Epithelial cell of prostate (primary cell): ENCODE data around the gene AKAP8.
"Not testable (repeated sequence)": the region's sequence is repeated elsewhere in the genome, so short reads cannot be mapped to it uniquely, and the experiment has no call there.

Experiments
- DNase-seq: peaks from one replicate; pipeline ENCODE4 v3.0.0-alpha.2; 2011; ENCODE audit warnings: low read depth, low spot score
- H3K27ac ChIP-seq: fragments of 450-650 bp; 2 replicates; pipeline ENCODE4 v1.5.1; 2017; ENCODE audit warnings: mild to moderate bottlenecking

AKAP8 gene

GRCh38 chr19:15341328-15341727 lies 38.3 kb downstream of the AKAP8 start:
- H3K27ac ChIP-seq, DNase-seq: not testable (repeated sequence)

DNA sequence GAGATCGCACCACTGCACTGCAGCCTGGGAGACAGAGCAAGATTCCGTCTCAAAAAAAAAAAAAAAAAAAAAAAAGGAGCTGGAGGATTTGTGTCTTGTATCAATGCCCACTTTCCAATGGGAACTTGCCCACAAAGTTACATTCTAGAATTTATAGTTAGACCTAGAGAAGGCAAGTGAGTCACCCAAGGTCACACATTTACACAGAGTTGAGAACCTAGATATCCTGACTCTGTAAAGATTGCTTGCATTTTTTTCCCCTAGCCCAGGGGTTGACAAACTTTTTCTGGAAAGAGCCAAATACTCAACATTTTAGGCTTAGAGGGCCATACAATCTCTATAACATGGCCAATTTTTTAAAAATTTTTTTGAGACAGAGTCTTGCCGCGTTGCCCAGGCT lies 39.5 kb downstream of the AKAP8 start:
- H3K27ac ChIP-seq, result no peak overlapping the region
- DNase-seq, result no peak

GRCh38 chr19:15337202-15337601 lies 42.4 kb downstream of the AKAP8 start:
- no peak for DNase-seq
- no peak overlapping the region for H3K27ac ChIP-seq

DNA sequence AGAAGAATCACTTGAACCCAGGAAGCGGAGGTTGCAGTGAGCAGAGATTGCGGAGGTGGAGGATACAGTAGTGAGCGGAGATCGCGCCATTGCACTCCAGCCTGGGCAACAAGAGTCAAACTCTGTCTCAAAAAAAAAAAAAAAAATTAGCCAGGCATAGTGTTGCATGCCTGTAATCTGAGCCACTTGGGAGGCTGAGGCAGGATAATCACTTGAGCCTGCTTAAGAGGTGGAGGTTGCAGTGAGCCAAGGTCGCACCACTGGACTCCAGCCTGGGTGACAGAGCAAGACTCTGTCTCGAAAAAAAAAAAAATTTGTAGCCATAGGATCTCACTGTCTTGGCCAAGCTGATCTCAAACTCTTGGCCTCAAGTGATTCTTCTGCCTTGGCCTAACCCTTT lies 43.6 kb downstream of the AKAP8 start:
- DNase-seq, H3K27ac ChIP-seq: not testable (repeated sequence)

DNA sequence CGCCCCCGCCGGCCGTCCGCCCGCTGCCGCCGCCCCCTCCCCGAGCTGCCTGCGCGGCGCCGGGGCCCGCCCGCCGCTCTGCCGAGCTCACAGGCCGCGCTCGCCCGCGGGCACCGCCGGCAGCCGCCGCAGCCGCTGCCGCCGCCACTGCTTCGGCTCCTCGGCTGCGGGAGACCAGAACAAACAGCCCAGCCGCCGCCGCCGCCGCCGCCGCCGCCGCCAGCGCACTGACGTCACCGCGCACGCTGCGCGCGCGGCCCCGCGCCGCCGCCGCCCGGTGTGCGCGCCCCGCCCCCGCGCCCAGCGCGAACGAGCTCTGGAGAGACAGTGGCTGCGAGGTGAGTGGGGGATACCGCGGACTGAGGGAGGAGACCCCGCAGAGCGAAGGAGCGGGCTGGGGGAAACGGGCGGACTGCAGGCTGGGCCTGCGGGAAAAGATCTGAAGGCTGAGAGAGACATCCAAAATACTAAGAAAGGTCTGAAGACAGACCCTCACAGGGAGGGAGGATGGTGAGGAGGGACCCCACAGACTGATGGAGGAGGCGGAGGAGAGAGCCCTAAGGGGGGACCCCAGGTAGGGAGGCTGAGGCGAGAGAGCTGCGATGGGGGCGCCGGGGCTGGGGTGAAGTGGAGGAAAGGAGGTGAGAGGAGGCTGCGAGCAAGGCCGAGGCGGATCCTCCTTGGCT lies 47.1 kb downstream of the AKAP8 start, which contains the start of gene BRD4:
Gene BRD4 (minus strand): TSS at position 229 of the 686 bp plus-strand sequence. CDS start 59,440 bp downstream, outside the sequence.
- peak within 1 kb of the TSS; percentile 97 for H3K27ac ChIP-seq
- no peak for DNase-seq

- peak overlapping the region; percentile 97 for H3K27ac ChIP-seq
- DNase-seq, result no peak
These were observed 47.9 kb downstream of the AKAP8 start for GRCh38 chr19:15331419-15332310.

DNA sequence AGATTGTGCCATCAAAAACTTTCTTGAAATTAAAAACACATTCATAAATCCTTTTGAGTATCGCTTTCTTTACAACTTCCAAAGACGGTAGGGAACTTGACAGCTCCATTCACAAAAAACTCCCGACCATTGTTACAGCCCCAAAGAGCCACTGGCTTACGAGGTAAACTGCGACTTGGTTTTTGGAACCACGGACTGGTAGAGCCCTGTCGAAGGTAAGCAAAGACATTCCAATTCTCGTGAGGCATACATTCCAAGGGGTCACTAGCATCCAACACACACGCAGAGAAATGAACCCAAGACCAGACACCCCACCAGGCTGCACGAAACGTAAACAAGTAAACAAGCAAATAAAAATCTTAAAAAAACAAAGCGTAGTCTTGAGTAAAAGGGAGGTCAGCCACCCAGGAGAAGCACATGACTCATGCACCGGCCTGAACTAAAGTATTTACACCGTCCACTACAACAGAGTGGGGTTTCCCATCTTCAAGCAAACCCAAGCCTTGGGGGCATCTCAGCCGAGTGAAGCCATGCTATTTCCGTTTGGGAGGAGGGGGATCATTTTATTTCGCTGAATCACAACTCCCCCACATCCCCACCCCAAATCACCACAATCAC lies 48.7 kb downstream of the AKAP8 start:
- no peak for DNase-seq
- peak overlapping the region; percentile 97 for H3K27ac ChIP-seq

GRCh38 chr19:15328312-15328711 lies 51.3 kb downstream of the AKAP8 start:
- H3K27ac ChIP-seq, result no peak overlapping the region
- DNase-seq, result no peak

DNA sequence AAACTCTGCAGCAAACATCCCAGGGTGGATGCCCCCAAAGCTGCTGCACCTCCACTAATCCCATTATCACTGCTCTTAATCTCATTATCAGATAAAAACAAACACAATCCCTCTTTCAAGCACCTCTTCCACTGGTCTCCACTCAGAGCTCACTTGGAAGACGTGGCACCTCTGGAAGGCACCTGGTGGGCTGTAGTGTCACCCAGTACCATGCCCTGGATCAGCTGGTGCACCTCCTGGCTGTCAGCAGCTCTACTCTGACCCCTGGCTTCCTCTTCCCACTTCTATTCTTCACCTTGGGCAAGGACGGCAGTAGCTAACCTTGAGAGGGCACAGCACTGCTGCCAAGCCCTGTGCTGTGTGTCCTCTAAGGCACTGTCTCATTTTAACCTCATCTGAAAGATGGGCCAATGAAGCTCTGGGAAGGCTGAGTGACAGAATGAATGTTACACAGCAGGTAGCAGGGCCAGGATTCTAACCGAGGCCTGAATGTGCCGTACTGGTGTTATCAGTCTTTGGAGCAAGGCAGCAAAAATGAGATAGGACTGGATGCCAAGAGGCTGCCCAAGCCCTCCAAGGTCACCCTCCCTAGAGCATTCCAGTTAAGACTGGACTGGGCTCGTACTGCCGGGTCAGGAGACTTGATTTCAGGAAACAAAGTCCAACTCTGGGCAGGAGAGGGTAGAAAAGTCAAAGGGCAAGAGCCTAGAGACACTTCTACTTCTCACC lies 54.6 kb downstream of the AKAP8 start:
- no peak for DNase-seq
- peak overlapping the region; percentile 74 for H3K27ac ChIP-seq

DNA sequence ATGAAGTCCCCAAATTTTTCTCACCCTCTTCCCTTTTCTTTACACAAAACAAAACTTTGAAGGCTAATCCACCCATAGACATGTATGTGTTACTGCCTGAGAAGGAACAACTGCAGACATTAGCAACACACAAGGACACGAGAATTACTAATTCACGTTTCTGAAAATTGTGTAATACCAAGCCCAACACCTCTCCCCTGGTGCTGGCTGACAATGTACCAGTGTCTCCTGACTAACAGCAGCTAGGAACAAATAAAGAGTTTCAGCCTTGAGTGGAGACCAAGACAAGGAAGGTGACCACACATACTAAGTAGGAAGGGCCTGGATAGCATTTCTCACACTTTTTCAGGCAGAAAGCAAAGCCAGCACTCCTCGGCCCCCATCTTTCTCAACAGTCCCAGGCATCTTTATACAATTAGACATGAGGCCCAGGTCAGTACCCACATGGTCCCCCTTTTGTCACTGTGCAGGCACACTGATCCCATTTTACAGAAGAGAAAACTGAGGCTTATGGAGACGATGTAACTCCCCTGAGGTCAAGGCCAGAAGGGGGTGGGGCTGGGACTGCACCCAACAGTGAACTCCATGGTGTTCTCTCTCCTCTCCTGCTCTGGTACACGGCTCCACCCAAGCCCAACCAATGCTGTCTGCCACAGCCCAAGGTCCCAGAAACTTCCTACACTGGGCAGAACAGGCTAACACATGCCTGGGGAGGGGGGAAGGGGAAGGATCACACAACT lies 55.9 kb downstream of the AKAP8 start:
- peak; percentile 48 for DNase-seq

GRCh38 chr19:15321739-15322138 lies 57.8 kb downstream of the AKAP8 start:
- DNase-seq, result no peak
- no peak overlapping the region for H3K27ac ChIP-seq

More for the DNA sequence above, 55.9 kb downstream of the AKAP8 start:
- H3K27ac ChIP-seq, result peak overlapping the region; percentile 74

- no peak overlapping the region for H3K27ac ChIP-seq
- no peak for DNase-seq
These were observed 59.5 kb downstream of the AKAP8 start for GRCh38 chr19:15320116-15320515.

- no peak for DNase-seq
- no peak overlapping the region for H3K27ac ChIP-seq
These were observed 61.3 kb downstream of the AKAP8 start for GRCh38 chr19:15318241-15318691.

- no peak for DNase-seq
- H3K27ac ChIP-seq, result no peak overlapping the region
These were observed 62.1 kb downstream of the AKAP8 start for GRCh38 chr19:15317392-15318071.

DNA sequence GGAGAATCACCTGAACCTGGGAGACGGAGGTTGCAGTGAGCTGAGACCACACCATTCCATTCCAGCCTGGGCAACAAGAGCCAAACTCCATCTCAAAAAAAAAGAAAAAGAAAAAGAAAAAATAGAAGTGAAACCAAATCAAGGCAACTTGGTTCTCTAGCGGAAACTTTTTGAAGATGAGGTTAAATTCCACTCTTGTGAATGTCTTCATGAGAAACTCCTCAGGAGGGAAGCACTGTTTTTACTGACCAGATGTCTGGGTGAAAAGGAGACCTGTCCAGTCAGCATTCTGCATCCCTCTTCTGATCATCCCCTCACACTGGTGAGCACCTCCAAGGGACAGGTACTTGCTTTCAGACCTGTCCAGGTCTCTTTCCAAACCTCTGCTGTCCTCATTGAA lies 63.1 kb downstream of the AKAP8 start:
- no peak for DNase-seq
- peak overlapping the region; percentile 76 for H3K27ac ChIP-seq

GRCh38 chr19:15315101-15315500 lies 64.5 kb downstream of the AKAP8 start:
- H3K27ac ChIP-seq, result peak overlapping the region; percentile 76
- DNase-seq, result no peak

- H3K27ac ChIP-seq, result peak overlapping the region; percentile 76
- DNase-seq, result no peak
These were observed 65.8 kb downstream of the AKAP8 start for GRCh38 chr19:15313649-15314279.

- no peak overlapping the region for H3K27ac ChIP-seq
- DNase-seq, result no peak
These were observed 72.4 kb downstream of the AKAP8 start for GRCh38 chr19:15307169-15307568.
